Testis (tissue), 3 donors: ENCODE data around the gene PPP1R13B. TPM values are rescaled to one million over a fixed set of nuclear protein-coding genes. Genes with fewer than 3 reads are reported as not detected.
A peak's percentile ranks its signal among the peaks of the same experiment; 100 is the strongest.

Experiments used
- DNase-seq: peaks from one replicate; pipeline ENCODE4 v3.0.0-alpha.2; 2019
- H3K27ac ChIP-seq, 2 donors: fragments of 200-600 bp; sonication (generic); one replicate each; pipeline ENCODE4 v1.5.1; 2019
- H3K27me3 ChIP-seq: fragments of 200-600 bp; sonication (generic); one replicate; pipeline ENCODE4 v1.5.1; 2019
- H3K36me3 ChIP-seq: fragments of 200-600 bp; sonication (generic); one replicate; pipeline ENCODE4 v1.5.1; 2017; ENCODE audit warnings: low read depth; ENCODE audit errors: missing control alignments
- H3K4me1 ChIP-seq: fragments of 200-600 bp; sonication (generic); one replicate; pipeline ENCODE4 v1.5.1; 2019
- H3K4me3 ChIP-seq, 2 donors: fragments of 200-600 bp; sonication (generic); one replicate each; pipeline ENCODE4 v1.5.1; 2017 to 2019
- H3K9me3 ChIP-seq: fragments of 200-600 bp; sonication (generic); one replicate; pipeline ENCODE4 v1.5.1; 2017
- POLR2A ChIP-seq: fragments of 450-650 bp; IDR thresholded peaks from one replicate; pipeline ENCODE4 v1.6.1; 2017; ENCODE audit warnings: antibody characterized with exemption, mild to moderate bottlenecking, moderate library complexity
- WGBS, 2 donors: methylation state at CpG; one replicate each; pipeline ENCODE4 v1.1.5; 2018; 5-methylcytosine and 5-hydroxymethylcytosine counted together
- intact Hi-C: fragments of 100-400 bp; cut with DNase I; formaldehyde crosslinking; loops from one replicate; pipeline ENCODE4 v1.15.1; 2023; ENCODE audit warnings: low total_unique reads
- polyA plus RNA-seq: library from polyadenylated mRNA; stranded (reverse); fragments of 350-450 nt; fragmentation: Illumina TruSeq; extraction: RNeasy Lipid Tissue Mini Kit (QIAGEN cat#74804); gene quantifications from one replicate; pipeline ENCODE4 v1.2.3, GENCODE V29; 2014; ENCODE audit warnings: low read depth, low replicate concordance; ENCODE audit not compliant: insufficient read depth
- total RNA-seq, 2 donors: library from RNA; depleted of rRNA; stranded (reverse); fragments of >200 nt; gene quantifications; one replicate each; pipeline ENCODE4 v1.2.3, GENCODE V29; 2016
- TF ChIP-seq, protein P1 (sequence below), 3 experiments: fragments of 450-650 bp in 2 of 3; fragments of 200-600 bp in 1 of 3; sonication (generic) in 1 of 3; IDR thresholded peaks; one replicate each; pipeline ENCODE4 v1.5.1; 2016 to 2019; ENCODE audit warnings: antibody characterized with exemption in 3 of 3, mild to moderate bottlenecking in 2 of 3, moderate library complexity in 1 of 3

Gene PPP1R13B
- total and polyA plus RNA-seq, 3 donors from 2014 or later, result 73.1 to 89.2 (median 82.4) TPM

DNA sequence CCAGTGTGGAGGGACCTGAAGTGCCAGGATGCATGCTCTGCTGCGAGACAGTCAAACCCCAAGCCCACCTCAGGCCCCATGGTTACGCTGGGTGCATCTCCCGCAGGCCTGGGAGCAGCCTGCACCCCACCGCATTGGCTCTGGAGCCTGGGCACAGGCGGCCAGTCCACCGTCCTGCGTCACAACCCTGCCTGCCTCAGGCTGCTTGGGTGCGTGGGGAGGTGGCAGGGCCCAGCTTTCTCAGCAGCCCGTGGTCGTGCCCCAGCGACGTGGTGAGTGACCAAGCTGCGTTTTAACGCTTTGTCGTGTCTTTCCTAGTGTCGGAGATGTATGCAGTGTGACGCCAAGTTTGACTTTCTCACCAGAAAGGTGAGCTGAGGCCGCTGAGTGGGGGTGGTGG, 120.9 kb downstream of the PPP1R13B start:
- no peaks in the 10 kb centered on the region for H3K36me3 ChIP-seq
- TF ChIP-seq, protein P1, sequence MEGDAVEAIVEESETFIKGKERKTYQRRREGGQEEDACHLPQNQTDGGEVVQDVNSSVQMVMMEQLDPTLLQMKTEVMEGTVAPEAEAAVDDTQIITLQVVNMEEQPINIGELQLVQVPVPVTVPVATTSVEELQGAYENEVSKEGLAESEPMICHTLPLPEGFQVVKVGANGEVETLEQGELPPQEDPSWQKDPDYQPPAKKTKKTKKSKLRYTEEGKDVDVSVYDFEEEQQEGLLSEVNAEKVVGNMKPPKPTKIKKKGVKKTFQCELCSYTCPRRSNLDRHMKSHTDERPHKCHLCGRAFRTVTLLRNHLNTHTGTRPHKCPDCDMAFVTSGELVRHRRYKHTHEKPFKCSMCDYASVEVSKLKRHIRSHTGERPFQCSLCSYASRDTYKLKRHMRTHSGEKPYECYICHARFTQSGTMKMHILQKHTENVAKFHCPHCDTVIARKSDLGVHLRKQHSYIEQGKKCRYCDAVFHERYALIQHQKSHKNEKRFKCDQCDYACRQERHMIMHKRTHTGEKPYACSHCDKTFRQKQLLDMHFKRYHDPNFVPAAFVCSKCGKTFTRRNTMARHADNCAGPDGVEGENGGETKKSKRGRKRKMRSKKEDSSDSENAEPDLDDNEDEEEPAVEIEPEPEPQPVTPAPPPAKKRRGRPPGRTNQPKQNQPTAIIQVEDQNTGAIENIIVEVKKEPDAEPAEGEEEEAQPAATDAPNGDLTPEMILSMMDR (IDR thresholded peaks at IDR 0.05), result no peak
- TF ChIP-seq POLR2A, result no peak
- H3K4me3 ChIP-seq, result no peak overlapping the region

DNA sequence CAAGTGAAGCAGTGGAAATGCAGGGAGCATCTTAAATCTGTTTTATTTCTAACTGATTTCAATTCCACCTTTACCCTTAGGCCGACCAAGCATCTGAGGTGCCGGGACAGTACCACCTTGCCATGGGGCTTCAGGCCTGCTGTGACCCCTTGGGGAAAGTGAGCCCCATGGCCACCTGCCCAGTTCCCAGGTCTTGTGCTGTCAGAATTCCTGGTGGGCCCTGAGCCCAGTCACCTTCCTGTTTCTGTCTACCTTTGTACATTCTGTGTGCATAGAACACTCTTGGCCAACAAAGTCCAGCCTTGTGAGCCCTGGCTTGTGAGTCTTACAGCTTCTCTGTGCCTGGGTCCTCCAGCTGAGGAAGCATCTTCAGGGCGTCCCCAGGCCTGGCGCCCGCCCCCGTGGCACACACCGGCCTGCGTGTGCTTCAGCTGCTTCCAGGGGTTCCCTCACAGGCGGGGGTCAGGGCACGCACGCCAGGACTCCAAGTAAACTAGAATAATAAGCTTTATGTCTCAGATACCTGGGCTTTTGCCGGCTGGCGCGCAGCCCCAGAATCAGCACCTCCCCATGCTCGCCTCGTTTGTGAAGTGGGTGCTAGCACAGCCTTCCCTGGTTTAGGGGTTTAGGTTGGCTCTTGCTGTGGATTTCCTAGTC, 121.5 kb downstream of the PPP1R13B start:
- intact Hi-C loops, result no loop called here
- peak overlapping the region; percentile 3 to 77 for H3K27ac ChIP-seq
- no peaks in the 10 kb centered on the region for H3K9me3 ChIP-seq
- TF ChIP-seq, protein P1 (IDR thresholded peaks at IDR 0.05), result no peak
- TF ChIP-seq POLR2A, result no peak
- no peak for DNase-seq
- no peaks in the 10 kb centered on the region for H3K27me3 ChIP-seq
- H3K4me3 ChIP-seq, result no peak overlapping the region
- no peaks in the 10 kb centered on the region for H3K36me3 ChIP-seq
- peaks cover 68% of the 10 kb centered on the region for H3K4me1 ChIP-seq
- WGBS, 2 donors, result 78 to 97% methylated on average over 7 to 16 of the region's 16 CpGs

More for the DNA sequence above, 120.9 kb downstream of the PPP1R13B start:
- no peak for DNase-seq
- WGBS, 2 donors, result 87 to 96% methylated on average over 11 to 18 of the region's 18 CpGs
- Histone ChIP-seq H3K27ac (peak overlapping the region in 1 of 2 donors; percentile 3), H3K9me3 (no peaks in the 10 kb centered on the region), H3K4me1 (peaks cover 65% of the 10 kb centered on the region), H3K27me3 (no peaks in the 10 kb centered on the region)
- intact Hi-C loops, result no loop called here

DNA sequence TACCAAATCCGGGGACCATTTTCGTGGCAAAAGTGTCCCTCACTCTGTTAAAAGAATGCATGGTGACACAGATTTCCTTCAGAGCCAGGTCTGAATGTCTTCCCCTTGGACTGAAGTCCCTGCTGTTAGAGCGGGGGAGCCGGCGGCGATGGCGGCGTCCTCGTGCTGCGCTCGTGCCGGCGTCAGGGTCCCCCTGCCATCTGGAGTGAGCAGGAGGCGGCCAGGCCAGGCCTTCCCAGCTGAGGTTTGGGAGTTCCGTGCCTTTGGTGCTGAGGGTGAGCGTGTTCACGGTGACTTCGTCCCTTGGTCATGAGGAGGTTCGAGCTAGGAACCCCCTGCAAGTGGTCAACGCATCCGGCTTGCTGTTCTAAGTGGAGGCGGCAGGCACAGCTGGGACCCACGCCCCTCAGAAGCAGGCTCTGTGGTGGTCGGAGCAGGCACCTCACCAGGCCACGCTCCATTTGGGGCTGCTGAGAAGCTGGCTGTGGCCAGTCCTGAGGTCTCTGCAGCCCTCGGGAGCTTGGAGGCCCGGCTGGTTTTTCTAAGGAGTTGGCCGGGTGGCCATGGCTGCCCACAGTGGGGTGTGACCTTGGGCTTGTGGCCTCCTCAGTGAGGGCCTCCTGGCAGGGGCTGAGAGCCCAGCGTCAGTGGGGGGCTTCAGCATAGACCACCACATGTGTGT, 122.2 kb downstream of the PPP1R13B start:
- intact Hi-C loops, result no loop called here
- TF ChIP-seq POLR2A, result no peak
- TF ChIP-seq, protein P1 (IDR thresholded peaks at IDR 0.05), result no peak
- no peak overlapping the region for H3K4me3 ChIP-seq
- 75 to 87% methylated on average over 18 to 28 of the region's 29 CpGs for WGBS, 2 donors
- H3K36me3 ChIP-seq, result no peaks in the 10 kb centered on the region
- no peak for DNase-seq
- peaks cover 61% of the 10 kb centered on the region for H3K4me1 ChIP-seq
- H3K27me3 ChIP-seq, result no peaks in the 10 kb centered on the region
- no peaks in the 10 kb centered on the region for H3K9me3 ChIP-seq
- peak overlapping the region; percentile 77 to 91 for H3K27ac ChIP-seq

DNA sequence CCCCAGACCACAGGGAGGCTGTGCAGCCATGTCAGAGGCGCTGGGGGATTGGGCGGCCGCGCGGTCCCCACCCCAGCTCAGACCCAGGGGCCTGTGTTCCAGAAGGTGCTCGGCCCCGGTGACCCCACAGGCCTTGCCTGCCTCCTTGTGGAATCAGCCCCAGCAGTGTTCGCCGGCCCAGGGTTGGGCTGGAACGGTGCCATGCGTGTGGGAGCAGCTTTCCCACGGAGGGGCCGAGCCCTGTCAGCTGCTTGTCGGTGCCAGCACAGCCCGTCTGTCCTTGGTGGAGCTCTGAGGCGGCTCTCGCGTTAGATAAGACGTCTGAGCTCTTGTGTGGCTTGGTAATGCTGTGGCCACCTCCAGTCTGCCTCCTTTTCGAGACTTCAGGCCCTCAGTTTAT, 123.3 kb downstream of the PPP1R13B start:
- peaks cover 53% of the 10 kb centered on the region for H3K4me1 ChIP-seq
- H3K4me3 ChIP-seq, result no peak overlapping the region
- H3K27me3 ChIP-seq, result no peaks in the 10 kb centered on the region
- H3K36me3 ChIP-seq, result no peaks in the 10 kb centered on the region
- H3K9me3 ChIP-seq, result no peaks in the 10 kb centered on the region
- peak; percentile 95 for DNase-seq
- 32 to 42% methylated on average over 6 to 19 of the region's 20 CpGs for WGBS, 2 donors
- TF ChIP-seq POLR2A, result no peak
- TF ChIP-seq, protein P1 (IDR thresholded peaks at IDR 0.05), result no peak
- intact Hi-C loops, result no loop called here
- H3K27ac ChIP-seq, result peak overlapping the region; percentile 77 to 91
